ENCODE results near the gene UNC13B. TPM values are rescaled to one million over a fixed set of nuclear protein-coding genes. Genes with fewer than 3 reads are reported as not detected.

The UNC13B gene
- total and polyA plus RNA-seq, 2 experiments from 2014 or later = 7.1 to 24.3 TPM

DNA sequence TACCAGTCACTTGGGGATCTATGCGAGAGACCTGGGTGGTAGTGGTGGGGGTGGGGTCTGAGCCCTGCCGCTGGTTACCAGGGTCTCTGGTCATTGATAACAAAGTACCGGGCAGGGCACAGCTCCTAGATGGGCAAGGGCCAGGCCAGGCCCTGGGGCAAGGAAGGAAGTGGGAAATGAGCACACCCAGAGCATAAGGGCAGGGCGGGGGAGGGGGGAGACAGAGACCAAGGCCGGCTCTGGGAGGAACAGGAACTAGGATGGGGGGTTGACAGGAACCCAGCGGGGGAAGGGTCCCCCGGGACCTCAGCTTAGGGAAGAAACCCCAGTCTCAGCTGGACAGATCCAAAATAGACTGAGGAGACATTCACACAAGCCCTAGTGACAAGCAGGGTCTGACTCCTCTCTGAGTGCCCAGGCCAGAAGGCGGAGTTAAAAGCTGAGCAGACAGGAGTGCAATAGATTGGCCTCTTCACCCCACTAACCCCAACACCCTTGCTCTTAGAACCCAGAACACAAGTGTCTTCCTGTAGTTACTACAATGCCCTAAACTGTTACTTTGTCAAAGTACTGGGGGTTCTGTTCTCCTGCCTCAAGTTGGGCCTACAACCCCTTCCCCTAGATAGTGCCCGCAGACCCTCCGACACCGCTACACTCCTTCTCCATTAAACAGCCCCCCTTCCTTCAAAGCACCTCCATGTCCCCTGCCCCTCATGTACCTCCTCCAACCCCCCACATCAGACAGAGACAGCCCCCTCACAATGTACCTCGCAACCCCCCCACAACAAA, 46.8 kb upstream of the UNC13B start:
- no peaks in the 10 kb centered on the region for H3K9me3 ChIP-seq (ENCODE audit: low read depth)
- TF ChIP-seq, protein P1, sequence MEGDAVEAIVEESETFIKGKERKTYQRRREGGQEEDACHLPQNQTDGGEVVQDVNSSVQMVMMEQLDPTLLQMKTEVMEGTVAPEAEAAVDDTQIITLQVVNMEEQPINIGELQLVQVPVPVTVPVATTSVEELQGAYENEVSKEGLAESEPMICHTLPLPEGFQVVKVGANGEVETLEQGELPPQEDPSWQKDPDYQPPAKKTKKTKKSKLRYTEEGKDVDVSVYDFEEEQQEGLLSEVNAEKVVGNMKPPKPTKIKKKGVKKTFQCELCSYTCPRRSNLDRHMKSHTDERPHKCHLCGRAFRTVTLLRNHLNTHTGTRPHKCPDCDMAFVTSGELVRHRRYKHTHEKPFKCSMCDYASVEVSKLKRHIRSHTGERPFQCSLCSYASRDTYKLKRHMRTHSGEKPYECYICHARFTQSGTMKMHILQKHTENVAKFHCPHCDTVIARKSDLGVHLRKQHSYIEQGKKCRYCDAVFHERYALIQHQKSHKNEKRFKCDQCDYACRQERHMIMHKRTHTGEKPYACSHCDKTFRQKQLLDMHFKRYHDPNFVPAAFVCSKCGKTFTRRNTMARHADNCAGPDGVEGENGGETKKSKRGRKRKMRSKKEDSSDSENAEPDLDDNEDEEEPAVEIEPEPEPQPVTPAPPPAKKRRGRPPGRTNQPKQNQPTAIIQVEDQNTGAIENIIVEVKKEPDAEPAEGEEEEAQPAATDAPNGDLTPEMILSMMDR (IDR thresholded peaks at IDR 0.05; ENCODE audit: poor library complexity) = no peak
- no peak for TF ChIP-seq EZH2phosphoT487 (IDR thresholded peaks at IDR 0.05; ENCODE audit: low read depth, severe bottlenecking, unreplicated experiment)
- TF ChIP-seq EZH2 (IDR thresholded peaks at IDR 0.05; ENCODE audit: borderline replicate concordance) = no peak
- H3K27me3 ChIP-seq = no peaks in the 10 kb centered on the region
- peak overlapping the region; percentile 50 for H2AFZ ChIP-seq
- H3K27ac ChIP-seq = peak overlapping the region; percentile 94
- 40% methylated on average over 7 of the region's 12 CpGs for WGBS (ENCODE audit: low lambda C conversion rate, missing lambda C conversion rate)
- H3K4me3 ChIP-seq = peak overlapping the region; percentile 37
- DNase-seq (ENCODE audit: low spot score) = peak; percentile 64
- H3K9me2 ChIP-seq (replicated peaks; ENCODE audit: insufficient read depth) = no peaks in the 10 kb centered on the region
- peak overlapping the region; percentile 94 for H3K4me2 ChIP-seq
- peaks cover 29% of the 10 kb centered on the region for H3K79me2 ChIP-seq
- H4K20me1 ChIP-seq (ENCODE audit: insufficient read depth, poor library complexity, severe bottlenecking) = no peaks in the 10 kb centered on the region
- no peaks in the 10 kb centered on the region for H3K36me3 ChIP-seq (replicated peaks; ENCODE audit: insufficient read depth, low read depth)
- H3K4me1 ChIP-seq (ENCODE audit: insufficient read depth) = peaks cover 15% of the 10 kb centered on the region

DNA sequence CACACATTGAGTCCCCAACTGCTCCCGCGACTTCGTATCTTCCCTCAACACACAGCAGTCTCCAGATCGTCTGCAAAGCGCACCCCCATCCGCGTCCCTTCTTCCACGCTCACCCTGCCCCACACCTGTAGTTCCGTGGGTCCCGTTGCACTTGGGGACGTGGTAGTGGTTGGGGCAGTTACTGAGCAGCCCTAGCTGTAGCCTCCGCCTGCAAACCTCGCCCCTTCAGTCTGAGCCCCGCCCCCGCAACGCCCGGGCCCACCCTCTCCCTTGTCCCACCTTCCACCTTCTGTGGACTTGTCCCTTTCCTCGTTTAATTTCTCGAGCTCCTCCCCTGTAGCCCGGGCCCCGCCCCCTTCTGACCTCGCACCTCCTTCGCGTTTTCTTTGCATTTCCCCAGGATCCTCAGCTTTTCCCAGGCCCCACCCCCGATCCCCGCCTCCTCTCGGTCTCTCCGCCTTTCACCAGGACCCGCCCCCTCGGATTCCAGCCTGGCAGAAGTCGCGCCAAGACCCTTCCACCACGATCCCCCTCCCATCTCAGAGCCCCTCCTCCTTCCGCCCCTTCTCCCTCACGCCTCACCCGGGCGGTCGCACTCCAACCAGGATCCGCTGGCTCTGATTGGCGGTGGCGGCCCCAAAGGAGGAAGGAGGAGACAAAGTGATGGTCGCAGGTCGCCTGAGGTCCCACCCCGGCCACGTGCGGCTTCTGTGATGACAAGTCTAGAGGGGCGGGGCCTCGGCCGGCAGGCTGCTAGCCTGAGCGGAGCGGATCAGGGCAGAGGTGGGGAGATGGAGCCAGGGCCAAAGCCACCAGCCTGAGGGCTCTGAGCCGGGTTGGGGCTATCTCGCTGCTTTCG, 45.9 kb upstream of the UNC13B start, which contains the start of gene ATOSB:
ATOSB (minus strand) TSS at position 183 of the 859 bp plus-strand sequence. CDS start 7,588 bp downstream, outside the sequence.
- Histone ChIP-seq H2AFZ (peak within 1 kb of the TSS; percentile 50), H3K79me2 (peaks cover 20% of the 10 kb centered on the region), H3K4me3 (peak within 1 kb of the TSS; percentile 37), H3K27me3 (no peaks in the 10 kb centered on the region), H3K9me2 (replicated peaks; ENCODE audit: insufficient read depth) (no peaks in the 10 kb centered on the region), H3K4me1 (ENCODE audit: insufficient read depth) (peaks cover 7% of the 10 kb centered on the region), H4K20me1 (ENCODE audit: insufficient read depth, poor library complexity, severe bottlenecking) (no peaks in the 10 kb centered on the region), H3K4me2 (peak within 1 kb of the TSS; percentile 94), H3K27ac (peak within 1 kb of the TSS; percentile 94), H3K36me3 (replicated peaks; ENCODE audit: insufficient read depth, low read depth) (no peaks in the 10 kb centered on the region), H3K9me3 (ENCODE audit: low read depth) (no peaks in the 10 kb centered on the region)
- DNase-seq (ENCODE audit: low spot score) = peak; percentile 98
- 2% methylated on average over 43 of the region's 54 CpGs for WGBS (ENCODE audit: low lambda C conversion rate, missing lambda C conversion rate)
- TF ChIP-seq EZH2 (IDR thresholded peaks at IDR 0.05; ENCODE audit: borderline replicate concordance) (no peak), EZH2phosphoT487 (IDR thresholded peaks at IDR 0.05; ENCODE audit: low read depth, severe bottlenecking, unreplicated experiment) (no peak)
- TF ChIP-seq, protein P1 (IDR thresholded peaks at IDR 0.05; ENCODE audit: poor library complexity) = no peak

DNA sequence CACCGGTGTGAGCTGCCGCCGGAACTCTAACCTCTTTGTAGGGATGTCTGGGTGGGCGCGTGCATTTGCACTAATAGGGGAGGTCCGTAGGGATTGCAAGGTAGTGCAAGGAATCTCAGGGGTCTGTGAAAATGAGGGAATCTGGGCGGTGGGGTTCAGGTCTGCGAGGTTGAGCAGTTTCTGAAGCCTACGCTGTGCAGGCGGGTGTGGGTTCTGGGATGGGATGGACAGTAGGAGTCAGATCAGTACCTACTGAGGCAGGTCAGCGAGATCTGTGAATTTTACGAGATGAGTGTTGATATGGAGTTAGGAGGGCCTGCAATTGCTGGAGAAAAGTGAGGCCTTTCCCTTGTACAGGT, 45.3 kb upstream of the UNC13B start:
- peaks cover 7% of the 10 kb centered on the region for H3K4me1 ChIP-seq (ENCODE audit: insufficient read depth)
- H3K9me3 ChIP-seq (ENCODE audit: low read depth) = no peaks in the 10 kb centered on the region
- no peaks in the 10 kb centered on the region for H4K20me1 ChIP-seq (ENCODE audit: insufficient read depth, poor library complexity, severe bottlenecking)
- H3K9me2 ChIP-seq (replicated peaks; ENCODE audit: insufficient read depth) = no peaks in the 10 kb centered on the region
- no peaks in the 10 kb centered on the region for H3K27me3 ChIP-seq
- H3K36me3 ChIP-seq (replicated peaks; ENCODE audit: insufficient read depth, low read depth) = no peaks in the 10 kb centered on the region
- no peak for DNase-seq (ENCODE audit: low spot score)
- peak overlapping the region; percentile 32 for H3K4me3 ChIP-seq
- H3K27ac ChIP-seq = peak overlapping the region; percentile 94
- WGBS (ENCODE audit: low lambda C conversion rate, missing lambda C conversion rate) = 6% methylated on average over 11 of the region's 12 CpGs
- H2AFZ ChIP-seq = peak overlapping the region; percentile 27
- peak overlapping the region; percentile 94 for H3K4me2 ChIP-seq
- peaks cover 17% of the 10 kb centered on the region for H3K79me2 ChIP-seq
- no peak for TF ChIP-seq EZH2phosphoT487 (IDR thresholded peaks at IDR 0.05; ENCODE audit: low read depth, severe bottlenecking, unreplicated experiment)
